ENCODE data around the gene ENOX2.
A peak's percentile ranks its signal among the peaks of the same experiment; 100 is the strongest.

ENOX2 gene

DNA sequence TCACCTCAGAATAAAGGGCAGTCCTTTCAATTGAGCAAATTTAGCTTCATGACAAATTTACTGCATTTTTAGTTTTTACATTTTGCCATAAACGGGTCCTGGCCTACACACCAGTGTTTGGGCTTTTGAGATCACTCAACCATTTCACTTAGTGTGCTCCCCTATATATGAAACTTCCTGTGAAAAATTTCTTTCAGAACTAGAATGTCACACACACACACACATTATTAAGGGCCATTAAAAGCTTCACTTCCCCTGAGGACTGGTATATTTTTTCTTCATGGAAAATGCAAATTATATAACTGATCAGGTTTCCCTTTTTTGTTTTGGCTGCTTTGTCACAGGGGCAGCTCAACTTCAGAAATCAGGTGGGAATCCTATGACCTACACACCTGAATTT lies 206.5 kb downstream of the ENOX2 start:
- no peak for DNase-seq (ENCODE audit: low spot score)

DNA sequence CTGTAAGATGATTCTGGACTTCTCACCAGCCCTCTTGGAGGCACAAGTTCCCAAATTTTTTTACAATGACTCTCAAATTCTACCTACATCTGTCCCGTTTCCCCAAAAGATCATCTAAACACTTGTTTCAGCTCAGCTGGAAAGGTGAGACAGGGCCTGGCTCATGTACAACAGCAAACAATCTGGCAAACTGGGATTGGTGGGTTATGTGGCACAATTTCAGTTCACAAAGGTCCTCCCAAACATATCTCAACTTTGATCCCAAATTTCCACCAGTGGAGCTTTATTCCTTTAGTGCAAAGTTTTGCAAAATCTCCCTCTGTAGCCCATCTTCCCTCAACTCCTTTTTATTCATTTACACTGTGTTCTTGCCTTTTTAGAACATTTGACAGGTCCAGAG lies 207.1 kb downstream of the ENOX2 start:
- no peak for DNase-seq (ENCODE audit: low spot score)

GRCh38 chrX:130694983-130695382 lies 208.0 kb downstream of the ENOX2 start:
- no peak for DNase-seq (ENCODE audit: low spot score)

GRCh38 chrX:130691576-130691975 lies 211.4 kb downstream of the ENOX2 start:
- DNase-seq (ENCODE audit: low spot score) = no peak

- no peak for DNase-seq (ENCODE audit: low spot score)
These were observed 214.6 kb downstream of the ENOX2 start for GRCh38 chrX:130688360-130688759.

DNA sequence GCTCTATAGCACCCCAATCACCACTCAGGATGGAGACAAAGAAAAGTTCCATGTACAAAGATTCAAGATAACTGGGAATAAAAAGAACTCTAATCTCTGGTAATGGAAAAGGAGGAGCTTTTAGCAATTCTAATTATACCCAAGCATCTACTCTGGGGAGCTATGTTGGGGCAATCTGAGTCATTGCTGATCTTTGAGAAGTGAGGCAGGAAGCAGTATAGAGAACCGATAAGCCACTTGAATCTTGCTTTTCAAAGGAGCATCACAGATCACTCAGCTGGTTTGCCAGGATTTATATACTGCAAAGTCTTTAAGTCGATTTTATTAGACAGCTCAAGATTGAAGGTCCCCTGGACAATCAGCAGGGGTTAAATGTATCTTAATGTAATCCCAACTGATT lies 220.0 kb downstream of the ENOX2 start:
- DNase-seq (ENCODE audit: low spot score) = no peak

DNA sequence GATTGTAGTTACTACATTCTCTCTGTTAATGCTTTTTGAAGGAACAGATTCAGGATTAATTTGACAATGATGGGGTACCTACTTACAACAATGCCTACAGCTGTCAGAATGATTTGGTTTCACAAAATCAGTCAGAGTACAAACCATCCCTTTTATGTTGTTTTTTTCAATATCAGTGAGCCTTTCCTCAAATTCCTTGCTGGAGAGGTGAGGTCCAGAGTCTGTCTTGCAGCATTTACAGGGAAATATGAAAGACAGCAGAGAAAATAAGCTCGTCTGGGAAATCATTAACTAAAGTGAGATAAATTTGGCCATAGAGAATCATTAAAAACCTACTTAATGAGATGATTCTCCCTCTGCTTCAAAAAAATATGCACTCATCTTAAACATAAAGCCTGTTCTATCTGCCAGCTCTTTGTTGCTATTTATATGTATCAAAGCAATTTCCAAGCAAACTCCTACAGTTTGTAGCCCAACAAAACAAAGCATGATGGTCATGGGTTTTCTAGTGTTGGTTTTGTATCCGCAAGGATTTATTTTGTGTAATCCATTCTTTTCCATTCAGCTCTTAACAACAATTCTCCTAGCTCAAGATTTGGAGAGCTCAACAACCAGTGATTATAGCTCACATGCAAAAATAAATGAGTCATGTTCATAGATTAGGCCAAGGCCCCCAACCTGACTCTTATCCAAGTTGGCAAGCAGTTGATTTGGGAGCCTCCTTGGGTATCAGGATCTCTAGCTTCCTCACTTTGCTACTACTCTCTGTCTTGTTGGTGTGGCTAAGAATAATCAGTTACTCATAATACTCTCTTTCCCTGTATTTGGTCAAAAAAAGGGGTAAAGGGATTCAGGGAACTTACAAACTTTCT lies 222.6 kb downstream of the ENOX2 start:
- no peak for DNase-seq (ENCODE audit: low spot score)

DNA sequence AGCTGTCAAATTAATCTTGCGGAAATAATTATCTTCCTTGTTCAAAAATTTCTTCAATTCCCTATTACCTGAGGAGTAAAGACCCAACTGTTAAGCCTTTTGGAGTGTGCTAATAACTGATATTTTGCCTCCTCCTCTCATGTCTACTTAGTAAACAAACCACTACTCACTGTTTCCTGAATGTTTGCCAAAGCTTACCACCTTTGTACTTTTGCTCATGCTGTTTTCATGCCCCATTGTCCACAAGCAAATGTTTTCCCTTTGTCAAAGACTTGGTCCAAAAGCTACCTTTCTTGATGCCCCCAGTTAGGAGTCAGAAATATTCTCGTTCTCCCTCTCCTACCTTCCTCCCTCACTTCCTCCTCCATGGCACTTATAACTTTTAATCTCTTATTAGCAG lies 226.1 kb downstream of the ENOX2 start:
- DNase-seq (ENCODE audit: low spot score) = no peak

DNA sequence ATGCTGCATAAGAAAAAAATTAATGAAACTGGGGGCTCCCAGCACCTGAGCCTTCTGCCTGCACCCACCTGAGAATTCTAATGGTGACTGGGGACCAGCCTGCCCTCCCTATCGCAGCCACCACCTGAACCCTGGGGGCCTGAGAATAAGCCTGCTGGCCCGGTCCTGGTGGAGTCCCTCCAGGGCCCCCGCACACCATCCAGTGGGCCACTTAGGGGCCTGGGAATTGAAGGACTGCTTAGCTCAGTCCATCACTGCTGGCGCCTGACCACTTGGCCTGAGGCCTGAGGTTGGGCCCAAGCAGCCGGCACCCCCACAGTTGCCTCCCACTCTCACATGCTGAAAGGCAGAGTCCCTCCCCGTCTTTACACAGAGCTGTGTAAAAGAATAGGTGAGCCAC lies 230.8 kb downstream of the ENOX2 start:
- DNase-seq (ENCODE audit: low spot score) = no peak

DNA sequence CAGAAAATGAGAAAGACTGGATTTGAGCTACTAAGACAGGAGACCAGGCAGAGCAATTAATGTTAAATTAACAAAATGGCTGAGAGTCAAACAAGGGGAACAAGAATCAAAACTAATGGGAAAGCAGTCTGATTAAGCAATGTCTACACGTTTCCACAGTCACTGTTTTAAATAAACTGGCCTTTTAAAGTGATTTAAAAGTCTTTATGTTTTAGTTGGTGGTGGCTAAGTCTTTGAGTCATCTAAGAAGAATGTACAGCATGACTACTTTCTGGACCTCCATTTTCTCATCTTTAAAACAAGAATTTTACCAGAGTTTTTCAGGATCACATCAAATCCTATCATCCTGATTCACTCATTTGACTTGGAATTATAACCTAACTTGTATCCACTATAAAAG lies 233.8 kb downstream of the ENOX2 start:
- DNase-seq (ENCODE audit: low spot score) = peak; percentile 12

GRCh38 chrX:130665263-130665662 lies 237.7 kb downstream of the ENOX2 start:
- no peak for DNase-seq (ENCODE audit: low spot score)

- no peak for DNase-seq (ENCODE audit: low spot score)
These were observed 244.7 kb downstream of the ENOX2 start for GRCh38 chrX:130658310-130658709.

DNA sequence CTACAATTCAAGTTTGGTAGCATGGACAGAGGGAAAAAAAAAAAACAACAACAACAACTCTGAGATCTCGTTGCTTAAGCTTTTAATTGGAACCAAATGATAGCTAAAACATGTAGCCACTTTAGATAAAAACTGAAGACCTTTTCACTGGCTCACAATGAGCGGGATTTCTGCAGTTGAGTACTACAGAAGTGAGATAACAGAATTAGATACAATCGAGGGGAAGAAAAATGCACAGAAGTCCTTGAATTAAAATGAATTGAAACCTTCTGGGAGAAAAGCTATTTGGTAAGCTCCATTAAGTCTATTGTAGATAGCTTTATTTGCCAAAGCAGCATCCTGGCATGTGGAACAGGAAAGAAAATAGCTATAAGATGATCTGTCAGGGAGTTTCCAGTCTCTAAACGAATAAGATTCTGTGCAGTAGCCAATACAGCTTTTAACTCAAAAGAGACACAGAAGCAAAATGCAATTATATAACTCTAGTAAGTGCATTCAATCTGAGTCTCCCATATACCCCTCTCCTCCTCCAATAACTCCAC lies 248.5 kb downstream of the ENOX2 start:
- DNase-seq (ENCODE audit: low spot score) = peak; percentile 13

GRCh38 chrX:130652824-130653578 lies 250.0 kb downstream of the ENOX2 start:
- no peak for DNase-seq (ENCODE audit: low spot score)

GRCh38 chrX:130649738-130650137 lies 253.3 kb downstream of the ENOX2 start:
- no peak for DNase-seq (ENCODE audit: low spot score)

- DNase-seq (ENCODE audit: low spot score) = no peak
These were observed 255.5 kb downstream of the ENOX2 start for GRCh38 chrX:130647468-130647867.

DNA sequence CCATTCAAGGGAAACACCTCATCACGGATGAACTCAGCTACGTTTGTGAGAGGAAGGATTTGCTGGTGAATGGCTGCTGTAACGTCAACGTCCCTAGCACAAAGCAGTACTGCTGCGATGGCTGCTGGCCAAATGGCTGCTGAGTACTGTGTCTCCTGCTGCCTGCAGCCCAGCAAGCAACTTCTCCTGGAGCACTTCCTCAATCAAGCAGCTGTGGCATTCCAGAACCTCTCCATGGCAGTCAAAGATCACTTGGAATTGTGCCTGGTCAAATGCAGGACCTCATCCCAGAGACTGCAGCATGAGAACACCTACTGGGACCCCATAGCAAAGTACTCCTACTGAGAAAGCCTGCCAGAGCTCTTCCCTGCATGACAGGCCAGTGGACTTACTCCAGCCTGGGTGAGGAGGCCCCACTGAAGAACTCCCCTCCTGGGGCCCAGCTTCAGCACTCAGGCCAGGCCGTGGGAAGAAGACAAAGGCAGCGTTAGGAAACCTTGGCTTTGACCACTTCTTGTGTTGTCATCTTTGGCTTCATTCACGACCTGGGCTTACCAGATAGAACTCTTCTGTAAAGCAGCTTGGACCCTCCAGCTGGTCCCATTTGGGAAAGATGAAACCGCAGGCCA lies 256.9 kb downstream of the ENOX2 start:
- DNase-seq (ENCODE audit: low spot score) = no peak

DNA sequence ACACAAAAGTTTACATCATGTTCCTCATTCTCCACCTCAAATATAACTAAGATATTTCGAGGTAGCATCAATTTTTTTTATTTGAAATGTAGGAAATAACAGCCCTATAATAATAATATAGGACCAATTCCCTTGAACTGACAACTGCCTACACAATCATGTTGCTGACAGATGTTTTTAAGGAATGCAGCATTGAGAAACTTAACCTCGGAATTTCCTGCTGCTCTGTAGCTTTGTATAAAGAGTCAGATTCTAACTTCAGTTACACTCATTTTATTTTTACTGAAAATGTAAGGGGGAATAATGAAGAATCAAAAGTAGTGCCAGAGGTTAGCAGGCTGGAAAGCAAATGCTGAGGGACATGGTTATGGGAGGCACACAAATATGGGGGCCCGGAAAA lies 265.4 kb downstream of the ENOX2 start:
- peak; percentile 33 for DNase-seq (ENCODE audit: low spot score)

DNA sequence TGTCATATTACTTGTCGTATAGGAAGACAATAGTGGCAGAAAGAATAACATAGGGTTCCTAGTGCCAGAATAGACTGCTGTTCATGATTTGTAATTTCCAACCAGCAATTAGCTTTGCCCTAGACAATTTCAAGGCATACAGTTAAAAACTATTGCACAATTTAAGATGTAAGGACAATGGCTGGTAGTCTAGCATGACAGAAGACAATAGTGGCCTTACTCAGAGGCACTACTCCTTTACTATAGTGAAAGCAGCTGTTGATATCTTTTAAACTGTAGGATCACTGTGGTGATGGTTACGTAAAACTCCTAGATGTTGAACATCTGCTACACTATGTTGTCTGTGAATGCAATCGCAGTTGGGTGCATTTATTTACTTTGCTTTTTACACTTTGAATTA lies 266.7 kb downstream of the ENOX2 start:
- no peak for DNase-seq (ENCODE audit: low spot score)

- no peak for DNase-seq (ENCODE audit: low spot score)
These were observed 272.0 kb downstream of the ENOX2 start for GRCh38 chrX:130631011-130631410.

DNA sequence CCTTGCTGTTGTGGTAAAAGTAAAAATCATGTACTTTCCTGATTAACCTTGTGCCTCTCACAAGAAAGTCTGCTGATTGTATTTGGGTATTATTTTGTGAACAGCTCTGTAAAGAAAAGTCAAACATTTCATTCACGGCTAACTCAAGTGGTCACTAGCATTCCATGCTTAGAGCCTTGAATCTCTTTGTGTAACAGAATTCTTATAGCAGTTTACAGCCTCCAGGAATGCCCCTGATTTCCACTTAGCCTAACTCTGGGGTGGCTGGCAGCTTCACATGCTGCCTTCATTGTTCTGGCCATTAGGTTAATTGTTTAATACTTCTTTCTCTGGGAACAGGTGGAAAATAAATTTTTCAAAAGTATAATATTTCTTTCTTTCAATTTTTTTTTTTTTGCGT lies 274.5 kb downstream of the ENOX2 start:
- DNase-seq (ENCODE audit: low spot score) = no peak

GRCh38 chrX:130626521-130626920 lies 276.5 kb downstream of the ENOX2 start:
- peak; percentile 22 for DNase-seq (ENCODE audit: low spot score)

DNA sequence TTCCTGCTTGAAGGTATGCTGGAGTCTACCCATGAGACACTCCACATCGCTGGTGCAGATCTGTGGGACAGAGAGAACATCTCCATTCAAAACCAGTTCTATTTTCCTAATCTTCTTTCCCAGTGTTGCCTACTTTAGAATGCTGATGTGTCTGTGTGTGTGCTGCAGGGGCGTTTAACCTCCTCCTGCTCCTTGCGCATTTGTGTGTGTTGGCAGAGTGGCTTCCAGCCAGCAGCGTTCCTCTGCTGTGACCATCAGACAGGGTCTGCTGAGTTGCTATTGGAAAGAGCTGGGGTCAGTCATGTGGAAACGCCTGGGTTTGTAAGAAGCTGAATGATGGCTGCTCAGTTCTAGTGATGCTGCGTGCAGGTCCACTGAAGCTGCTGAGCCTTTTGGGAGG lies 277.6 kb downstream of the ENOX2 start:
- DNase-seq (ENCODE audit: low spot score) = no peak
